ENCODE measurements around the gene HAGH.

DNA sequence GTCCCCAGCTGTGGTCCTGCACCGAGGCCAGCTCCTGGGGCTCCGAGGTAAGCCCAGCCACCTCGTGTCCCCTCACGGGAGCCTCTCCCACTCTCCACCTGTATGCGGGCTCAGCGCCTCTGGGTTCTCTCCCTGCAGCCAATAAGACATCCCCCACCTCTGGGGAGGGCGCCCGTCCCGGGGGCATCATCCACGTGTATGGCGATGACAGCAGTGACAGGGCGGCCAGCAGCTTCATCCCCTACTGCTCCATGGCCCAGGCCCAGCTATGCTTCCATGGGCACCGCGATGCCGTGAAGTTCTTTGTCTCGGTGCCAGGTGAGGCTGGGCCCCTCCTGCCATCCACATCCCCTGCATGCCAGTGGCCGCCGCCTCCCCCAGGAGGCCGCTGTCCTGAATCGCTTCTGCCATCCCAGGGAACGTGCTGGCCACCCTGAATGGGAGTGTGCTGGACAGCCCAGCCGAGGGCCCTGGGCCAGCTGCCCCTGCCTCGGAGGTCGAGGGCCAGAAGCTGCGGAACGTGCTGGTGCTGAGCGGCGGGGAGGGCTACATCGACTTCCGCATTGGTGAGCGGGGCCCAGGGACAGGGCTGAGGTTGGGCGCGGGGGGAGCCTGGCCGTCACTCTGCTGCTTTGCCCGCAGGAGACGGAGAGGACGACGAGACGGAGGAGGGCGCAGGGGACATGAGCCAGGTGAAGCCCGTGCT lies 58.4 kb downstream of the HAGH start:
- TF ChIP-seq, protein P1, sequence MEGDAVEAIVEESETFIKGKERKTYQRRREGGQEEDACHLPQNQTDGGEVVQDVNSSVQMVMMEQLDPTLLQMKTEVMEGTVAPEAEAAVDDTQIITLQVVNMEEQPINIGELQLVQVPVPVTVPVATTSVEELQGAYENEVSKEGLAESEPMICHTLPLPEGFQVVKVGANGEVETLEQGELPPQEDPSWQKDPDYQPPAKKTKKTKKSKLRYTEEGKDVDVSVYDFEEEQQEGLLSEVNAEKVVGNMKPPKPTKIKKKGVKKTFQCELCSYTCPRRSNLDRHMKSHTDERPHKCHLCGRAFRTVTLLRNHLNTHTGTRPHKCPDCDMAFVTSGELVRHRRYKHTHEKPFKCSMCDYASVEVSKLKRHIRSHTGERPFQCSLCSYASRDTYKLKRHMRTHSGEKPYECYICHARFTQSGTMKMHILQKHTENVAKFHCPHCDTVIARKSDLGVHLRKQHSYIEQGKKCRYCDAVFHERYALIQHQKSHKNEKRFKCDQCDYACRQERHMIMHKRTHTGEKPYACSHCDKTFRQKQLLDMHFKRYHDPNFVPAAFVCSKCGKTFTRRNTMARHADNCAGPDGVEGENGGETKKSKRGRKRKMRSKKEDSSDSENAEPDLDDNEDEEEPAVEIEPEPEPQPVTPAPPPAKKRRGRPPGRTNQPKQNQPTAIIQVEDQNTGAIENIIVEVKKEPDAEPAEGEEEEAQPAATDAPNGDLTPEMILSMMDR (IDR thresholded peaks at IDR 0.05; ENCODE audit: low read length) = no peak
- no peak for TF ChIP-seq EZH2 (optimal IDR thresholded peaks at IDR 0.05; ENCODE audit: low read depth, low read length)
- no peak for TF ChIP-seq EZH2phosphoT487 (IDR thresholded peaks at IDR 0.05; ENCODE audit: low read length)
